ENCODE measurements around the gene BCL2. TPM values are rescaled to one million over a fixed set of nuclear protein-coding genes. Genes with fewer than 3 reads are reported as not detected.

The BCL2 gene
- total RNA-seq, 1 donor from 2014 or later, result 18.7 TPM

GRCh38 chr18:63099091-63099840 is 220.3 kb downstream of the BCL2 start:
- no peak overlapping the region for H3K4me3 ChIP-seq
- DNase-seq (ENCODE audit: extremely low spot score in 2 of 2), result peak in 1 of 2 donors; percentile 64
- intact Hi-C loops (cut with DNase I), result no loop called here
- TF ChIP-seq POLR2A (IDR thresholded peaks at IDR 0.05), result no peak
- no peak overlapping the region for H3K27ac ChIP-seq
- no peaks in the 10 kb centered on the region for H3K4me1 ChIP-seq
- H3K9me3 ChIP-seq, result no peaks in the 10 kb centered on the region
- no peaks in the 10 kb centered on the region for H3K36me3 ChIP-seq
- H3K27me3 ChIP-seq, result no peaks in the 10 kb centered on the region

- no peaks in the 10 kb centered on the region for H3K4me1 ChIP-seq
- no peaks in the 10 kb centered on the region for H3K36me3 ChIP-seq
- no peak overlapping the region for H3K4me3 ChIP-seq
- no peak overlapping the region for H3K27ac ChIP-seq
- H3K27me3 ChIP-seq, result no peaks in the 10 kb centered on the region
- DNase-seq (ENCODE audit: extremely low spot score in 2 of 2), result peak in 1 of 2 donors; percentile 72
- H3K9me3 ChIP-seq, result no peaks in the 10 kb centered on the region
- intact Hi-C loops (cut with DNase I), result no loop called here
- TF ChIP-seq CTCF (IDR thresholded peaks at IDR 0.05), result no peak
- no peak for TF ChIP-seq POLR2A (IDR thresholded peaks at IDR 0.05)
- TF ChIP-seq POLR2AphosphoS5 (IDR thresholded peaks at IDR 0.05; ENCODE audit: insufficient read depth in 1 of 2, low read depth in 1 of 2), result no peak
Observed at GRCh38 chr18:63098018-63098981, 221.3 kb downstream of the BCL2 start.

GRCh38 chr18:63097178-63097577 is 222.4 kb downstream of the BCL2 start:
- H3K27me3 ChIP-seq, result no peaks in the 10 kb centered on the region
- H3K9me3 ChIP-seq, result no peaks in the 10 kb centered on the region
- H3K27ac ChIP-seq, result no peak overlapping the region
- TF ChIP-seq POLR2AphosphoS5 (IDR thresholded peaks at IDR 0.05; ENCODE audit: insufficient read depth in 1 of 2, low read depth in 1 of 2) (no peak), POLR2A (IDR thresholded peaks at IDR 0.05) (no peak), CTCF (IDR thresholded peaks at IDR 0.05) (no peak)
- peak in 1 of 2 donors; percentile 47 for DNase-seq (ENCODE audit: extremely low spot score in 2 of 2)
- intact Hi-C loops (cut with DNase I), result no loop called here
- no peak overlapping the region for H3K4me3 ChIP-seq
- H3K36me3 ChIP-seq, result no peaks in the 10 kb centered on the region
- no peaks in the 10 kb centered on the region for H3K4me1 ChIP-seq

- no peaks in the 10 kb centered on the region for H3K9me3 ChIP-seq
- no peaks in the 10 kb centered on the region for H3K4me1 ChIP-seq
- intact Hi-C loops (cut with DNase I), result no loop called here
- TF ChIP-seq POLR2AphosphoS5 (IDR thresholded peaks at IDR 0.05; ENCODE audit: insufficient read depth in 1 of 2, low read depth in 1 of 2), result no peak
- no peak for TF ChIP-seq POLR2A (IDR thresholded peaks at IDR 0.05)
- no peak for TF ChIP-seq CTCF (IDR thresholded peaks at IDR 0.05)
- H3K27me3 ChIP-seq, result no peaks in the 10 kb centered on the region
- no peak overlapping the region for H3K4me3 ChIP-seq
- H3K36me3 ChIP-seq, result no peaks in the 10 kb centered on the region
- no peak overlapping the region for H3K27ac ChIP-seq
- no peak for DNase-seq (ENCODE audit: extremely low spot score in 2 of 2)
Observed at GRCh38 chr18:63096327-63096874, 223.2 kb downstream of the BCL2 start.

GRCh38 chr18:63095768-63096167 is 223.8 kb downstream of the BCL2 start:
- Histone ChIP-seq H3K27ac (no peak overlapping the region), H3K27me3 (no peaks in the 10 kb centered on the region)
- intact Hi-C loops (cut with DNase I), result no loop called here

More at GRCh38 chr18:63095768-63096167, 223.8 kb downstream of the BCL2 start:
- DNase-seq (ENCODE audit: extremely low spot score in 2 of 2), result no peak
- TF ChIP-seq CTCF (IDR thresholded peaks at IDR 0.05) (no peak), POLR2AphosphoS5 (IDR thresholded peaks at IDR 0.05; ENCODE audit: insufficient read depth in 1 of 2, low read depth in 1 of 2) (no peak), POLR2A (IDR thresholded peaks at IDR 0.05) (no peak)
- no peaks in the 10 kb centered on the region for H3K9me3 ChIP-seq
- H3K4me3 ChIP-seq, result no peak overlapping the region
- H3K4me1 ChIP-seq, result no peaks in the 10 kb centered on the region
- H3K36me3 ChIP-seq, result no peaks in the 10 kb centered on the region
